Neural progenitor cell (in vitro differentiated cells): ENCODE results near the gene TMEM109.

Experiments
- EZH2 ChIP-seq: fragments of 200-600 bp; sonication (generic); IDR thresholded peaks from 2 replicates; pipeline ENCODE4 v1.6.1; 2017; ENCODE audit warnings: antibody characterized with exemption, mild to moderate bottlenecking, moderate library complexity
- EZH2phosphoT487 ChIP-seq: fragments of 200-600 bp; sonication (generic); IDR thresholded peaks from 2 replicates; pipeline ENCODE4 v1.6.1; 2017; ENCODE audit warnings: antibody characterized with exemption
- TF ChIP-seq, protein P1 (sequence below): fragments of 200-600 bp; sonication (generic); IDR thresholded peaks from 2 replicates; pipeline ENCODE4 v1.5.1; 2017; ENCODE audit warnings: antibody characterized with exemption, mild to moderate bottlenecking

- TF ChIP-seq, protein P1, sequence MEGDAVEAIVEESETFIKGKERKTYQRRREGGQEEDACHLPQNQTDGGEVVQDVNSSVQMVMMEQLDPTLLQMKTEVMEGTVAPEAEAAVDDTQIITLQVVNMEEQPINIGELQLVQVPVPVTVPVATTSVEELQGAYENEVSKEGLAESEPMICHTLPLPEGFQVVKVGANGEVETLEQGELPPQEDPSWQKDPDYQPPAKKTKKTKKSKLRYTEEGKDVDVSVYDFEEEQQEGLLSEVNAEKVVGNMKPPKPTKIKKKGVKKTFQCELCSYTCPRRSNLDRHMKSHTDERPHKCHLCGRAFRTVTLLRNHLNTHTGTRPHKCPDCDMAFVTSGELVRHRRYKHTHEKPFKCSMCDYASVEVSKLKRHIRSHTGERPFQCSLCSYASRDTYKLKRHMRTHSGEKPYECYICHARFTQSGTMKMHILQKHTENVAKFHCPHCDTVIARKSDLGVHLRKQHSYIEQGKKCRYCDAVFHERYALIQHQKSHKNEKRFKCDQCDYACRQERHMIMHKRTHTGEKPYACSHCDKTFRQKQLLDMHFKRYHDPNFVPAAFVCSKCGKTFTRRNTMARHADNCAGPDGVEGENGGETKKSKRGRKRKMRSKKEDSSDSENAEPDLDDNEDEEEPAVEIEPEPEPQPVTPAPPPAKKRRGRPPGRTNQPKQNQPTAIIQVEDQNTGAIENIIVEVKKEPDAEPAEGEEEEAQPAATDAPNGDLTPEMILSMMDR, result no peak
- TF ChIP-seq EZH2 (no peak), EZH2phosphoT487 (no peak)
Observed at GRCh38 chr11:60951606-60951903, 37.6 kb downstream of the TMEM109 start.
